B cell (primary cell): ENCODE data around the gene DPRX. TPM values are rescaled to one million over a fixed set of nuclear protein-coding genes. Genes with fewer than 3 reads are reported as not detected.
"Not testable (repeated sequence)": the region's sequence is repeated elsewhere in the genome, so short reads cannot be mapped to it uniquely, and the experiment has no call there.

Source experiments
- ATAC-seq: fragments of 200-7000 bp; cut with Tn5 transposase; one replicate; pipeline ENCODE4 v1.10.0; 2021; ENCODE audit warnings: low read depth, mild to moderate bottlenecking, moderate number of reproducible peaks, moderate library complexity
- CTCF ChIA-PET: fragments of 350-600 bp; sonication (Branson Sonifier 250); formaldehyde crosslinking; loops from one replicate; lab custom pipeline; 2021; ENCODE audit warnings: antibody characterized with exemption, inconsistent platforms; lab: Charles Lee
- POLR2A ChIA-PET: fragments of 350-600 bp; sonication (Branson Sonifier 250); formaldehyde crosslinking; loops from one replicate; lab custom pipeline; 2021; ENCODE audit warnings: antibody characterized with exemption; lab: Charles Lee
- DNase-seq: peaks from one replicate; pipeline ENCODE4 v3.0.0; 2013
- H2AFZ ChIP-seq: 2 replicates; pipeline ENCODE4 v1.6.1; 2012; ENCODE audit warnings: mild to moderate bottlenecking, low read depth, low read length; ENCODE audit not compliant: insufficient read depth, poor library complexity, severe bottlenecking
- H3K27ac ChIP-seq, 2 donors: 1 replicate in 1 of 2; 2 replicates in 1 of 2; pipeline ENCODE4 v1.5.1; 2012 to 2013; ENCODE audit warnings: low read length in 2 of 2, mild to moderate bottlenecking in 2 of 2, moderate library complexity in 1 of 2
- H3K27me3 ChIP-seq, 4 experiments: fragments of 200-600 bp in 1 of 4; sonication (generic) in 1 of 4; replicated peaks in 1 of 4; 1 replicate in 2 of 4; 2 replicates in 2 of 4; pipeline versions ENCODE4 v1.6.1 to v1.7.0; 2013 to 2016; ENCODE audit warnings: low read length in 3 of 4, mild to moderate bottlenecking in 2 of 4, mixed read lengths in 1 of 4, moderate library complexity in 1 of 4; ENCODE audit not compliant: insufficient read depth in 4 of 4, control insufficient read depth in 3 of 4; ENCODE audit errors: control extremely low read depth in 1 of 4
- H3K36me3 ChIP-seq, 2 experiments: replicated peaks in 1 of 2; 1 replicate in 1 of 2; 2 replicates in 1 of 2; pipeline versions ENCODE4 v1.6.1 to v1.7.1; 2013; ENCODE audit warnings: low read length in 1 of 2; ENCODE audit not compliant: insufficient read depth in 2 of 2, control insufficient read depth in 1 of 2; ENCODE audit errors: control extremely low read depth in 1 of 2, extremely low read depth in 1 of 2
- H3K4me1 ChIP-seq, 2 donors: fragments of 200-600 bp in 1 of 2; sonication (generic) in 1 of 2; 1 replicate in 1 of 2; 2 replicates in 1 of 2; pipeline versions ENCODE4 v1.5.1 to v1.6.1; 2013 to 2017; ENCODE audit warnings: low read length in 2 of 2; ENCODE audit not compliant: control insufficient read depth in 2 of 2, insufficient read depth in 2 of 2
- H3K4me2 ChIP-seq: replicated peaks from 2 replicates; pipeline ENCODE3; 2012; ENCODE audit warnings: mild to moderate bottlenecking, low read depth, low read length; ENCODE audit not compliant: poor library complexity, severe bottlenecking
- H3K4me3 ChIP-seq, 5 experiments: fragments of 200-600 bp in 1 of 5; sonication (generic) in 1 of 5; 1 replicate in 3 of 5; 2 replicates in 2 of 5; pipeline versions ENCODE4 v1.5.1 to v1.7.0; 2011 to 2016; ENCODE audit warnings: low read length in 4 of 5, mild to moderate bottlenecking in 4 of 5, low read depth in 2 of 5, control low read depth in 1 of 5, moderate library complexity in 1 of 5; ENCODE audit not compliant: insufficient read depth in 1 of 5; ENCODE audit errors: control extremely low read depth in 1 of 5, extremely low read depth in 1 of 5
- H3K79me2 ChIP-seq: fragments of 200-600 bp; sonication (generic); one replicate; pipeline ENCODE4 v1.6.0; 2016; ENCODE audit warnings: low read length; ENCODE audit not compliant: control insufficient read depth, insufficient read depth
- H3K9ac ChIP-seq: fragments of 200-600 bp; sonication (generic); 2 replicates; pipeline ENCODE4 v1.6.1; 2017; ENCODE audit warnings: mild to moderate bottlenecking, low read length, moderate library complexity
- H3K9me3 ChIP-seq, 3 donors: one replicate each; pipeline versions ENCODE4 v1.6.1 to v1.7.1; 2013; ENCODE audit warnings: low read length in 2 of 3; ENCODE audit not compliant: control insufficient read depth in 2 of 3, insufficient read depth in 1 of 3; ENCODE audit errors: control extremely low read depth in 1 of 3
- H4K20me1 ChIP-seq: 2 replicates; pipeline ENCODE4 v1.6.0; 2012; ENCODE audit warnings: mild to moderate bottlenecking, low read length; ENCODE audit not compliant: insufficient read depth, control insufficient read depth, poor library complexity, severe bottlenecking
- H3K27ac Mint-ChIP-seq: one replicate; pipeline ENCODE4 v1.8.0; 2021; ENCODE audit warnings: mixed read lengths
- H3K27me3 Mint-ChIP-seq: one replicate; pipeline ENCODE4 v1.8.0; 2021; ENCODE audit warnings: mixed read lengths
- H3K4me1 Mint-ChIP-seq: one replicate; pipeline ENCODE4 v1.8.0; 2021; ENCODE audit warnings: mixed read lengths
- H3K4me3 Mint-ChIP-seq: one replicate; pipeline ENCODE4 v1.8.0; 2021; ENCODE audit warnings: mixed read lengths
- H3K9me3 Mint-ChIP-seq: one replicate; pipeline ENCODE4 v1.8.0; 2022; ENCODE audit warnings: mixed read lengths; ENCODE audit not compliant: insufficient read depth
- CTCF ChIP-seq: fragments of 200-600 bp; IDR thresholded peaks from one replicate; pipeline ENCODE4 v1.8.0; 2022; ENCODE audit warnings: antibody characterized with exemption, mild to moderate bottlenecking
- WGBS: methylation state at CpG from one replicate; pipeline ENCODE4 v1.1.5; 2013; ENCODE audit warnings: missing lambda C conversion rate; ENCODE audit not compliant: insufficient coverage; 5-methylcytosine and 5-hydroxymethylcytosine counted together
- intact Hi-C: fragments of 100-400 bp; cut with micrococcal nuclease; formaldehyde crosslinking; loops from one replicate; pipeline ENCODE4 v1.10.0; 2022
- polyA plus RNA-seq: library from polyadenylated mRNA; depleted of rRNA; stranded (reverse); fragments of >200 nt; gene quantifications from 2 replicates; pipeline ENCODE4 v1.2.3, GENCODE V29; 2012
- total RNA-seq, 2 donors: library from RNA; stranded (reverse); fragments of 120-200 nt in 1 of 2; gene quantifications; 1 replicate in 1 of 2; 2 replicates in 1 of 2; pipeline versions ENCODE4 v1.2.3 to v1.2.4, GENCODE V29; 2013 to 2022

The DPRX gene
- total and polyA plus RNA-seq, 2 donors (not counting 1 experiment from before 2014, with no cell fraction given), result not detected

- no peak overlapping the region for H3K4me3 ChIP-seq
- H3K4me1 ChIP-seq, result no peaks in the 10 kb centered on the region
- no peak overlapping the region for H3K4me2 ChIP-seq
- no peak overlapping the region for H3K27ac ChIP-seq
- no peaks in the 10 kb centered on the region for H3K79me2 ChIP-seq
- DNase-seq, result no peak
- intact Hi-C loops, result no loop called here
- no peak overlapping the region for H3K9ac ChIP-seq
- Mint-ChIP-seq H3K27me3 (no peaks in the 10 kb centered on the region), H3K9me3 (no peaks in the 10 kb centered on the region), H3K27ac (no peak overlapping the region), H3K4me3 (no peak overlapping the region), H3K4me1 (no peaks in the 10 kb centered on the region)
- H3K27me3 ChIP-seq, result no peaks in the 10 kb centered on the region
- H3K9me3 ChIP-seq, result peaks cover 0 to 6% (median 0%) of the 10 kb centered on the region in 3 donors
- TF ChIP-seq CTCF, result no peak
- ATAC-seq, result no peak
- POLR2A ChIA-PET, result no interaction called here
- no peaks in the 10 kb centered on the region for H4K20me1 ChIP-seq
- H2AFZ ChIP-seq, result no peak overlapping the region
- no peaks in the 10 kb centered on the region for H3K36me3 ChIP-seq
- CTCF ChIA-PET, result no interaction called here
- WGBS, result no CpG with 5 or more reads among the region's 2 CpGs
Observed at GRCh38 chr19:53664760-53665159, 33.0 kb downstream of the DPRX start.

GRCh38 chr19:53666331-53666730 lies 34.5 kb downstream of the DPRX start:
- CTCF ChIA-PET, H3K4me2 ChIP-seq, H3K4me3 ChIP-seq, POLR2A ChIA-PET, H3K36me3 ChIP-seq, H3K4me1 Mint-ChIP-seq, H3K9me3 Mint-ChIP-seq, H3K27me3 Mint-ChIP-seq, H2AFZ ChIP-seq, ATAC-seq, DNase-seq, H3K4me3 Mint-ChIP-seq, H3K27ac Mint-ChIP-seq, H3K27ac ChIP-seq, H4K20me1 ChIP-seq, H3K4me1 ChIP-seq, intact Hi-C loops, H3K27me3 ChIP-seq, H3K79me2 ChIP-seq, H3K9ac ChIP-seq: not testable (repeated sequence)
- peaks cover 0 to 13% (median 0%) of the 10 kb centered on the region in 3 donors for H3K9me3 ChIP-seq
- WGBS, result no CpG with 5 or more reads among the region's 3 CpGs

- WGBS, result 96% methylated on average over 3 of the region's 3 CpGs
- H2AFZ ChIP-seq, H3K36me3 ChIP-seq, CTCF ChIA-PET, DNase-seq, H3K27me3 Mint-ChIP-seq, H3K4me2 ChIP-seq, ATAC-seq, H3K27me3 ChIP-seq, H4K20me1 ChIP-seq, H3K79me2 ChIP-seq, H3K9ac ChIP-seq, H3K4me3 Mint-ChIP-seq, H3K27ac ChIP-seq, H3K9me3 Mint-ChIP-seq, intact Hi-C loops, POLR2A ChIA-PET, H3K4me3 ChIP-seq, H3K27ac Mint-ChIP-seq, H3K4me1 Mint-ChIP-seq, H3K4me1 ChIP-seq: not testable (repeated sequence)
- peaks cover 0 to 16% (median 0%) of the 10 kb centered on the region in 3 donors for H3K9me3 ChIP-seq
Observed at GRCh38 chr19:53668804-53669203, 37.0 kb downstream of the DPRX start.
